ENCODE data around the gene DPM3.
"Not testable (repeated sequence)": the region's sequence is repeated elsewhere in the genome, so short reads cannot be mapped to it uniquely, and the experiment has no call there.

The DPM3 gene

DNA sequence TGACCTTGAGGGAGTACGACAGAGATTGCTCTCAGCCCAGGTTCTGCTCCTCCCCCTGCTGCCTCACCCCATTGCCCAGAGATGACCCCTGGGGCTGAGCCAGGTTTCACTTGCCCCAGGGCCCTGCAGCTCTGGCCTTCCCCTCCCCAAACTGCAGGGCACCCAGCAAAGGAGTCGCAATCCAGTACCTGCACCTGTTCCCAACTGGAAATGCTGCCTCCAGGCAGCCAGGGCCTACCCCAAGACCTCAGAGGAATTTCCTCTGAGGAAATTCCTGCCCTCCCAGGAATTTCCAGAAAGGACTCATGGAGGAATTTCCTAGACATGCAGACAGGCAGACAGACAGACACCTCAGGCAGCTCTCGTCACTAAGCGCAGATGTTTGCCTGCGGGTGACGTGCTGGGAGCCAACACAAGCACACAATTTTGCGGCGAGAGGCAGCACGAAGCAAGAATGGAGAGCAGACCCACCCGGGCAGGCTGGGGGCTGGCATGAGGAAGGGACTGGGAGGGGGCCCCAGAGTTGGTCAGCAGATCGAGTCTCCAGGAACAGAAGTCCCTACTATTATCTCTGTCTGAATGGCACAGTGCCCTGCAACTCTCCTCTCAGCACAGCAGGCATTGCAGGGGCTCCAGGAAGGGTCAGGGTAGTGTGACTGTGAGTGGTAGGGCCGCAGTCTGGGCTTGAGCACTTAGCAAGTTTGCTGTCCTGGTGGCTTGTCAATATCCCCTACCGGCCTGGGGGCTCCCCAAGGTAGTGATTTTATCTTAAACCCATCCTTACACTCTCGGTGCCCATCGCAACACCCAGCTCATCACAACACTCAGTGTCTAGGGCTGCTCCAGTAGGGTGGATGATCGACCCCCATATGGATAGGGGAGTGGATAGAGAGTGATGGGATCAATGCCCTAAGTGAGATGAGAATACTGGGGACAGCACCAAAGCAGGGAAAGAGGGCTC lies 15.5 kb downstream of the DPM3 start:
- DNase-seq: no peak

DNA sequence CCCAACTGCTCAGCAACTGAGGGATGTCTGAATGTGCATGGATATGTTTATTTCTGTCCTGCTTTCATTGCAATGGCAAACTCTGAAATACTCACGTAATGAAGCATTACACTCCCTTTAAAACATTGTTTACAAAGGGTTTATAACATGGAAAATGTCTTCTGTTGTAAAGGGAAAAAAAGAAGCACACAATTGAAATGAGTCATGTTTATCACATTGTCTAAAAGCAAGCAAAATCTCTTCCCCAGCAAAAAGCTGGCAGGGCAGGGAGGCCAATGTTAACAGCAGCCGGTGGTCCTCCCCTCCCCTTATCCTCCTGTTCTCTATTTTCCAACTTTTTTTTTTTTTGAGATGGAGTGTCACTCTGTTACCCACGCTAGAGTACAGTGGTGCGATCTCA lies 16.5 kb downstream of the DPM3 start:
- no peak for DNase-seq

DNA sequence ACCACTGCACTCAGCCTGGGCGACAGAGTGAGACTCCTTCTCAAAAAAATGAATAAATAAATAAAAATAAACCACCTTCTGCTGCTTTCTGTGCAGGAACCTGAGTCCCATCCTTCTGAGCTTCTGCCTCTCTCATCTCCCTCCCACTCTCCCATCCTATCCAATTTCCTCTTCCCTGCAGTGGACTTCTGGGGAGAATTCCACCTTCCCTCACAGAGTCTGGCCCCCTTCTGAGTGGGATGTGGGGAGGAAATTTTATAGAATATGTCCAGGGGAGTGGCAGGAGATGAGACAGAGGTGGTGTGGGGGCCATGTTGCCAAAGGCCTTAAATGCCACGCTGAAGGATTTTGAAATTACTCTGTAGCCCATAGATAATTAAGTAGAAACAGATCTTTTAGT lies 18.0 kb downstream of the DPM3 start:
- DNase-seq: no peak

DNA sequence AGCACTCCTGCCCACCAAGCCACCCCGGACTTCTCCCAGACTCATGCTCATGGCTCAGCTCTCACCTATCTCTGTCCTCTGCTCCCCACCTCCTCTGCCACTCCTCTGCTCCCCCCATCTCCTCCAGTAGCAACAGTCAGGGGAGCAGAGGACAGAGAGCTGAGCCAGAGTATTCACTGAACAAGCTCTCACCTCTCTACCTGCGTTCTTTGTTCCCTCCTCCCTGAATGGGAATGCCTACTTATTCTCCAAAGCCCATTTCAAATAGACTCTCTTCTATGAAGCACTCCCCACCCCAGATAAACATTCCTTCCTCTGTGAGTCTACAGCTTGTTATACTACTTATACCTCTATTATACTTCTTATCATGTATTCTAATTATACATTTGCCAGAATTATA lies 19.1 kb downstream of the DPM3 start:
- DNase-seq: no peak

DNA sequence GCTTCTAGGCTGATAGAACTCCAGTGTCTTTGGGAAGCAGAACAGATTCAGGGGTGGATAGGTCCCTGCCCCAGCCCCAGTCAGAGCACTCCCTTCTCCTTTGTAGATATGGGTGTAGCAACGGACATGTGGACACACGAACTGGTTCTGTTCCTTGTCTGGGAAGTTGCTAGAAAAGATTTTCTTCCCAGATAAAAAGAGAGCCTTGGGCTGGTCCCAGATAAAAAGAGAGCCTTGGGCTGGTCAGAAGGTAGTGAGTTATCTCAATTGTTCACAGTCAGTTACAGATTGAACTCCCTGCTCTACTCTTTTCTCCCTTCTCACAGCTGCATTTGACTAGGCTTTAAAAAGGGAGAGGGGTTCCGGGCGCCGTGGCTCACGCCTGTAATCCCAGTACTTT lies 20.1 kb downstream of the DPM3 start:
- no peak for DNase-seq

DNA sequence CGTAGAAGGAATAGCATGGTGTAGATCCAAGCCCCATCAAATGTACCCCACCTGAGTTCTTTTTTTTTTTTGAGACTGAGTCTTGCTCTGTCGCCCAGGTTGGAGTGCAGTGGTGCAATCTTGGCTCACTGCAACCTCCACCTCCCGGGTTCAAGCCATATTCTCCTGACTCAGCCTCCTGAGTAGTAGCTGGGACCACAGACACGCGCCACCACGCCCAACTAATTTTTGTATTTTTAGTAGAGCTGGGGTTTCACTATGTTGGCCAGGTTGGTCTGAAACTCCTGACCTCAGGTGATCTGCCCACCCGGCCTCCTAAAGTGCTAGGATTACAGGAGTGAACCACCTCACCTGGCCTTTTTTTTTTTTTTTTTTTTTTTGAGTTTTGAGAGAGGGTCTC lies 22.2 kb downstream of the DPM3 start:
- not testable (repeated sequence) for DNase-seq

DNA sequence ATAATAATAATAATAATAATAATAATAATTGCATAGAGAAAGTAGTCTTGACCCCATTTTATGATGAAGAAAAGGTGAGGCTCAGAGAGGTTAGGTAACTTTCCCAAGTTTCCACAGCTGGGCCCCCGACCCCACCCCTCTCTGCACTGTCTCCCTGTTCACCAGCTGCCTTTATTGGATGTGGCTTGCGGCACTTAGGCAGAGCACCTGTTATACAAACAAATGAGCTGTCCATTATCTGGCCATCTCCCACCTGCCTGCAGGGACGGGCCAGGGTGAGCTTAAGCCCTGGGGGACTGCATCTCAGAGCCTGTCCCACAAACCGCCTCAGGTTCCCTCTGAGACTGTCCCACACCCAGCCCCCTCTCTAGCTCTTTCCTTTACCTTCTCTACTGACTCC lies 22.7 kb downstream of the DPM3 start:
- no peak for DNase-seq

DNA sequence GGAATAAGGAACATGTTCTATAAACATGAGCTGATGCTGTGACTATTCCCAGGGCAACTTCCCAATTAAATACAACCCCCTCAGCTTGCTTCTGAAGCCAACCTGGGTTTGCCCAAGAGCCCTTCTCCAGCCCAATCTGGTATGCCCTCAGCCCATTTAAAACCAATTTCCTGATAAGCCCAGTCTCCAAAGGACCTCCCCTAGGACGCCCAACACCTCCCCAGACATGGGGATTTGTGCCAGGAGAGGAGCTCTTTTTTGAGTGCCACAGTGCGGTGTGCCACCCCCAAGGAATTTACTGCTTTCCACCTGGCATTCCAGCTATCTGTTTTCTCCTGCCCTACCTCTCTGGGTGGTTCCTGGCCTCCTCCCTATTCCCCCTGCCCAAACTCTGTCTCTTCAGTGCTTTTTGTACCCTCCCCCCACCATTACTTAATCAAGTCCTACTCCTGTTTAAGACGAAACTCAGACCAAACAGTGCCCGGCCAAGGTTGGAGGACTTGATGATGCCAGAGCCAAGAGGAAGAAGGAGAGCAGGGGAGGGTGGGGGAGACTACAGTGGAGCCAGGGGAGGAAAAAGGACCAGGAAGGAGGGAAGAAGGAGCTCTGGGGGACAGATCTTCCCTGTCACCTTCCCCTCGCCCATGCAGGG lies 24.1 kb downstream of the DPM3 start:
- DNase-seq: no peak

DNA sequence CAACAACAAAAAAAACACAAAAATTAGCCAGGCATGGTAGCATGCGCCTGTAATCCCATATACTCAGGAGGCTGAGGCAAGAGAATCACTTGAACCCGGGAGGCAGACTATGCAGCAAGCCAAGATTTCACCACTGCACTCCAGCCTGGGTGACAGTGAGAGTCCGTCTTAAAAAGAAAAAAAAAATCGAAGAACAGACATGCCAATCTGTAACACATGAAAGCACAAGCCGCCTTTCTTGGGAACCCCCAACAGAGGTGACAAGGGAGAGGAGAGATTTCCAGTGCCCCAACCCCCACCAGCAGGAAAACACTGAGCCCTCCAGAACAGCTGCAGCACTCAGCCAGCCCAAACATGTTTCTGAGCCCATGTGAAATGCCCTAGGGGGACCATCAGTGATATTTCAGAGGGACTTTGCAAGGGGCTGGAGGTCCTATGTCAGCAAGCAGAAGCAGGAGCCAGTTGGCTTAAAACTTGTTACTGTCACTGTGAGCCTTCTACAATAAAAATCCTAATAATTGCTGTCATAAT lies 26.8 kb downstream of the DPM3 start:
- no peak for DNase-seq

DNA sequence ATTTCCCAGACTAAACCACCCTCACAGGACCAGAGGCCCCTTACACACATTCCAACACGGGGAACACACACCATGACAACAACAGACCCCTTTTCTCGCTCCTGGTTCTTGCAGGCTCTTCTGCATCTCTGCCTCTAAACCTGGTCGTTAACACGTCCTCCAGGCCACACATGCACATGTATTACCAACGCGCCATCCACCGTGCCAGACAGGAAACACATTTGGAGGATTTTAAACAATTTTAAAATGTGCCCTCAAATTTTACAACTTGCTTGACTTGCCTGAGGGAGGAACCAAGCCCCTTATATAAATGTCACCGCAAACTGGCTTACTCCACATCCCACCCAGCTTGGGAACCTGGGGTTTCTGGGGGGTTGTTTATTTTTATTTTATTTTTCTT lies 29.5 kb downstream of the DPM3 start:
- DNase-seq: no peak

DNA sequence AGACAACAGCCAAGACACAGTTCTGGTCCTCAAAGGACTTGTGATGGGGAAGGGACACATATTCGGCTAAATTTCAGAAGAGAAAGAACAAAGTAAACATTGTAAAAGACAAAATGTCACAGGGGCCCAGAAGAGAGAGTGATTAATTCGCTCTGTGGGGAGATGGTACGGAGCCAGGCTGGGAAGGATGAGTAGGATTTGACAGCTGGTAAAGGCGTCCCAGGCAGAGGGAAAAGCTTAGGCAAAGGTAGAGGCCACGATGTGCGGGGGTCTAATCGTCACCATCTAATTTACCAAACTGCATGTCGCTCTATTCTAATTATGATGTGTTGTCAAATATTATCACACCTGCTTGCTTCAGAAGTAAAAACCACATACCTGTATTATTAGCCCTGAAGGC lies 29.9 kb downstream of the DPM3 start:
- DNase-seq: no peak

DNA sequence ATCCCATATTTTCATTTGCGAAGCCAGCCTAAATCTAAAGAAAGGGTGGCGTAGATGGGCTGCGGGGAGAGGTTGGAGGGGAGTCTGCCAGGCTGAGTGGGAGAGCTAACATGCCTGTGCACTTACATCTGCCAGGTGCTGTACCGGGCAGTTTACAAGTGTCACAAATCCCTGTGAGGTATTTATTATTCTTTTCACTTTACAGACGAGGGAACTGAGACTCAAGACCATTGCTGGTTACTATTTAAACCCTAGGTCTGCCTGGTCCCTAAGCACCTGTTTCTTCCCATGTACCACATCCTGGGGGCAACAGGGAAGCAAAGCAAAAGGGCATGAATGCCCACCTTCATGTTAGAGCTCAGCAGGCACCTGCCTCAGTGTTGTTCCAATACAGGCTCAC lies 32.0 kb downstream of the DPM3 start:
- DNase-seq: no peak

DNA sequence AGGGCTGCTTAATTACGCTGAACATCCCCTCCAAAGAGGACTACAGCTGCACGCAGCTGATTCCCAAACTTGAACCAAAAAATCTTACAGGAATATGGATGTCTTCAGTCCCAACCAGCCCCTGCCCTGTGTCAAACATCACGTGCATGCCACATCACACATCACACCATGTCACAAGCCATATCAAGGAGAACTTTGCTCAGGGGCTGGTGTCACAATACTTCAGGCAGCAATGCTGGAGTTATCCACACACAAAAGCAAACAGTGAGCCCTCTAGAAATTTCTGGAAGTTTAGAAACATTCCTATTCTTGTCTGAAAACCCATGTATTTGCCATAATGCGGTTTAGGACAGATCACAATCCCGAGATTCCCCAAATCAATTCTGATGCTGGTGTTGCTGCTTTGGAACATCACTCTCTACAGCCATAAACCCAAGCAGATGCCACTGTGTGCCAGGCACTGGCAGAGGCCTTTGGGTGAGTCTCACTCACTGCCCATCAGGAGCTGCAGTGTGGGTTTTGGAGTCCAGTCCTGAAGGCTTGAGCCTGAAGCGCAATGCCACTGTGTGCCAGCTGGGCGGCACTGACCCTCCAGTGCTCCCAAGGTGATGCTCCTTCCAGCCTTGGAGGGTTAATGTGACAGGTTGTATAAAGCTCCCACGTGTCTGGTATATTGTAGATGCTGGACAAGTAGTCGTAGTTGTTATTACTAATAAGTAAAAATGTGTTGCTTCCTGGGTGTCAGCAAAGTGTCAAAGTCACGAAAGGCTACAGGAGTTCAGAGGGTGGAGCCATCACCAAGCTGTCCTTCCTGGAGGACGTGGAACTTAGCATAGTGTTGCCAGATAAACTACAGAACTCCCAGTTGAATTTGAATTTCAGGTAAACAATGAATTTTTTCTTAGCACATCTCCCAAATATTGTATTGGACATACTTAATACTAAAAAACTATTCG lies 32.7 kb downstream of the DPM3 start:
- DNase-seq: no peak

DNA sequence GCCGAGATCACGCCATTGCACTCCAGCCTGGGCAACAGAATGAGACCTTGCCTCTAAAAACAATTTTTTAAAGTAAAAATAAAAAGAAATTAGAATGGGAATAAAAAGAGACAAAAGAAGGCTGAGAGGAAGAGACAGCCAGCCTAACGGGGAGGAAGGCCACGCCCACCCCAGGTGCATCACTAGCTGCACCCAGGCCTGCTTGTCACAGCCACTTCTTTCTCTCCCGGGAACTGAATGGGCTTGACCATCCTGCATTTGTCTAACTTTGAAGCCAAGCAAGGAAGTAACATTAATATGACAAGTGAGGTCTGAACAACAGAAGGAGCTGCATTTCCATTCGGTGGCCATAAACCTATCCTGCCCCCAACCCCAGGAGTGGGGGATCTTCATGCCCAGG lies 33.5 kb downstream of the DPM3 start:
- no peak for DNase-seq

DNA sequence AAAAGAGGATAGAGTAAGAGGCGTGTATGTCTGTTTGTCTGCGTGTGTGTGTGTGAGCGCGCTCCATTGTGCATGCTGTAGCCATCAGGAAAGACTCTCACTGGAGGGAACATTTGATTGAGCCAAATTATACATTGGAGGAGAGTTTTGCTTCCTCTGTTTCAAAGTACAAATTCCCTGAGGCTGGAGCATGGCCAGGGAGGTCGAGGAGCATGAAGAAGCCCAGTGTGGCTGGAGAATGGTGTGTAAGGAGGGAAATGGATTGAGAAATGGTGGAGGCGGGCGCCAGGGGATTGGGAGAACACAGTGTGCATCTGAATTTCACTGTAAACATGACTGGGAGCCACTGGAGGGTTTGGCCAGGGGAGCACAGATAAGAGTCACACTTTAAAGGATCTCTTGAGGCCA lies 34.7 kb downstream of the DPM3 start:
- no peak for DNase-seq

DNA sequence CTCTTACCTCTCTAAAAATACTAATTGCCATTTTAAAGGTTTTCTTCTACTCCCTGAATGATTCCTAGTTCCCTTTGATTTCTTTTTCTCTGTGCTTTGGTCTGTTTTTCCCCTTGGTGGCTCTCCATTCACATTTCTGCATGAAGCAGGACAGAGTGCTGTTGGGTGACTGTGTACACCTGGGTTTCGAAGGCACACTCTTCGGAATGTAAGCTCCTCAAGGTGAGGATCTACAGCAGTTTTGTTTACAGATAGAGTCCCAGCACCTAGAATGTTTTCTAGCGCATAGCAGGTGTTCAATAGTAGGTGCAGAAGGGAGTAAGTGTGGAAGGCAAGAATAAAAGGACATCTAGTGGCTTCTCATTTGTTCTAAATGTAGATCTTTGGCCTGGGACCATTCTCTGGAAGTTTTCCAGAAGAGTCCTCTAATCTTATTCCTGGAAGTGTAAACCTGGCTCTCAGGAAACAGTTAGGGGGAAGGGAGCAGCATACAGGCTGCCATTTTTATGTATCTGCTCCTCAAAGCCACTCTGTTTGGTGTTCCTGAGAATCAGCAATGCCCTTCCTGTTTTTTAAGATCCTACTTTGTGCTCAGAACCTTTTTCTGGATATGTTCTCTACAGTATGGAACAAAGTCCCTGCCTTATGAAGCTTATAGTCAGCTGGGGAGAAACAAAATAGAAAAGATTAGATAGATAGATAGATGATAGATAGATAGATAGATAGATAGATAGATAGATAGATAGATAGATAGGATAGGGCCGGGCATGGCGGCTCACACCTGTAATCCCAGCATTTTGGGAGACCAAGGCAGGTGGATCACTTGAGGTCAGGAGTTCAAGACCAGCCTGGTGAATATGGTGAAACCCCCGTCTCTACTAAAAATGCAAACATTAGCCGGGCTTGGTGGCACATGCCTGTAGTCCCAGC lies 35.5 kb downstream of the DPM3 start:
- DNase-seq: no peak

DNA sequence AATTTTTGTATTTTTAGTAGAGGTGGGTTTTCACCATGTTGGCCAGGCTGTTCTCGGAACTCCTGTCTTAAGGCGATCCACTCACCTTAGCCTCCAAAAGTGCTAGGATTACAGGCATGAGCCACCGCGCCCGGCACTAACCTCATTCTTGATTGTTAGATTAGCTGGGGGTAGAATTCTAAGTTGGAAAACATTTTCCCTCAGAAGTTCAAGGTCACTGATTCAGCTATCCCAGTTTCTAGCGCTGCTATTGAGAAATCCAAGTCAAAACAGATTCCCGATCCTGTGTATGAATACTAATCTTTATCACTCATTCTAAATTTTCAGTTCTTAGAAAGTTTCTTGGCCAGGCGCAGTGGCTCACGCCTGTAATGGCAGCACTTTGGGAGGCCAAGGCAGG lies 37.0 kb downstream of the DPM3 start:
- no peak for DNase-seq

DNA sequence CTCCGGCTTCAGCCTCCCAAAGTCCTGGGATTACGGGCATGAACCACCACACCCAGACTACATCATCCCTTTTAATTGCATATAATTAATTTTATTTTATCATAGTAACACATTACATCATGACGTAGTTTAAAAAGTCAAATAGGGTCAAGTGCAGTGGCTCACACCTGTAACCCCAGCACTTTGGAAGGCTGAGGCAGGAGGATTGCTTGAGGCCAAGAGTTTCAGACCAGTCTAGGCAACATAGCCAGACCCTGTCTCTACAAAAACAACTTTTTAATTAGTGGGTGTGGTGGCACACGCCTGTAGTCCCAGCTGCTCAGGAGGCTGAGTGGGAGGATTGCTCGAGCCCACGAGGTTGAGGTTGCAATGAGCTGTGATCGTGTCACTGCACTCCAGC lies 41.0 kb downstream of the DPM3 start:
- DNase-seq: no peak

DNA sequence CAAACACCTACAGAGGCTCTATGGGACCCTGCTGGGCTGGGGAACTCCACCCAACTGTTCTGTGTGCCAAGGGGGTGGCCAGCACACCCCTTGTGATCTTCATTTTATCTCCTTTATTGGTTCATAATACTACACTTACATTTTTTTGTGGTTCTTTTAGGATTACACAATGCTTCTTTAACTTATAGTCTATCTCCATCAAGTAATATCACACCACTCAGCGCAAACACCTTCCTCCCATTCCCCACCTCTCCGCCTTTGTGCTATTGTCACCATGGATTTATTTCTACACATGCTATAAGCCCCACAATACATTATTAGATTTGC lies 45.7 kb downstream of the DPM3 start:
- no peak for DNase-seq

DNA sequence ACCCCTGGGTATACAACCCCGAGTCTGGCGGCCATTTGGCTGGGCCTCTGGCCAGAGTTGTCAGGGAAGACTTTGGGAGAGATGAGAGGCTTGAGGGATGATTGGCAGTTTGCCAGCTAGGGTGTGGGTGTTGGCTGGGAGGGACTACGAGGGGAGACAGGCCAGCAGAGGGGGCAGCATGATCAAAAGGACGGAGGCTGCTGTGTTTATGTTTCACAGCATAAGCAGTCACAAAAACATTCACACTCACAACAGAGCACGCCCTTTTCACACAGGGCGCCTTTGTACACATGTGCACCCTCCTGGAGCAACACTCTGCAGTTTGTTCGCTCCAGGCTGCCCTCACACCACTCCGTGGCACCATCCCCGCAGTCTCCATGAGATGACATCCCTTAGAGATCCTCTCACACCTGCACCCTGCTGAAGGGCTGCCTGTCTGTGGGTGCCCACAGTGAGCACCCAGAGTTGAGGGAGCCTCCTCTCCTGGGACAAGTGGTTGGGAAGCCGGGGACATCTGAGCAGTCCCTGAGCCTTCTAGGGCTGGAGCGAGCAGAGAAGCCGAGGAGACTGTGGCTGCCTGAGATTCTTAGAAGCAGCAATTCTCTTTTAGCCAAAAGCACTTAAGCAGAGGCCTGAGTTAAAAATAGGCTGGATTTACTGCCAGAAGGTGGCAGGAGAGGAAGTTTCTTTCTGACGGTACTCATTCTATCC lies 46.3 kb downstream of the DPM3 start:
- DNase-seq: peak; percentile 66

DNA sequence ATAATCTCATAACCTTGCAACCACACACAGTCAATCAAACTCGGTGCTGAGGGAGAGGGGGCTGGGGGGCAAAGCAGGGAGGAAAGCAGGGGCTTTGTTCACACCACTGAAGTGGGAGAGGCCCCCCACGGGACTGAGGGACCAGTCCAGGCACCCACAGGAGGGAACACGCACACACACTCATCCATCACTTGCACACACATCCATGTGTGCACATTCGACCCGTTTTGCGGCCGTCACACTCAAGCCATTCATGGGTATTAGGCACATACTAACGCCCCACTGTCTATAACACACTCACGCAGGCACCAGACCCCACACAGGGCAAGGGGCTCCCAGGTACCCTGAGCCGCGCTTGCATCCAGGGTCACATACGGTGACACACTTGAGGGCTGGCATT lies 47.7 kb downstream of the DPM3 start:
- no peak for DNase-seq
